ENCODE data around the gene MTRR.
A peak's percentile ranks its signal among the peaks of the same experiment; 100 is the strongest.

Gene MTRR

DNA sequence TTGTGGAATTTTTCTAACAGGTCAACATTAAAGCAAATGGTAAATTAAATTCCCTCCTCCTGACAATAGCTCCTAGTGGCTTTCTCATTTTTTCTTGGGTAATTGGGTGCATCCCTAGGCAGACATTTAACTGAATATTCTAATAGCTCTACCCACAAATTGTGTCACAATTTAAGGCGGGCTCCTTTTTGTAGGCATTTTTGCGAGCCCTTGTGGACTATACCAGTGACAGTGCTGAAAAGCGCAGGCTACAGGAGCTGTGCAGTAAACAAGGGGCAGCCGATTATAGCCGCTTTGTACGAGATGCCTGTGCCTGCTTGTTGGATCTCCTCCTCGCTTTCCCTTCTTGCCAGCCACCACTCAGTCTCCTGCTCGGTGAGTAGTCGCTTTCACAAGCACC, 20.0 kb downstream of the MTRR start:
- H3K4me3 ChIP-seq (ENCODE audit: low read depth, low read length), result no peak overlapping the region
- POLR2A ChIA-PET, result no interaction called here
- TF ChIP-seq, protein P1, sequence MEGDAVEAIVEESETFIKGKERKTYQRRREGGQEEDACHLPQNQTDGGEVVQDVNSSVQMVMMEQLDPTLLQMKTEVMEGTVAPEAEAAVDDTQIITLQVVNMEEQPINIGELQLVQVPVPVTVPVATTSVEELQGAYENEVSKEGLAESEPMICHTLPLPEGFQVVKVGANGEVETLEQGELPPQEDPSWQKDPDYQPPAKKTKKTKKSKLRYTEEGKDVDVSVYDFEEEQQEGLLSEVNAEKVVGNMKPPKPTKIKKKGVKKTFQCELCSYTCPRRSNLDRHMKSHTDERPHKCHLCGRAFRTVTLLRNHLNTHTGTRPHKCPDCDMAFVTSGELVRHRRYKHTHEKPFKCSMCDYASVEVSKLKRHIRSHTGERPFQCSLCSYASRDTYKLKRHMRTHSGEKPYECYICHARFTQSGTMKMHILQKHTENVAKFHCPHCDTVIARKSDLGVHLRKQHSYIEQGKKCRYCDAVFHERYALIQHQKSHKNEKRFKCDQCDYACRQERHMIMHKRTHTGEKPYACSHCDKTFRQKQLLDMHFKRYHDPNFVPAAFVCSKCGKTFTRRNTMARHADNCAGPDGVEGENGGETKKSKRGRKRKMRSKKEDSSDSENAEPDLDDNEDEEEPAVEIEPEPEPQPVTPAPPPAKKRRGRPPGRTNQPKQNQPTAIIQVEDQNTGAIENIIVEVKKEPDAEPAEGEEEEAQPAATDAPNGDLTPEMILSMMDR (IDR thresholded peaks at IDR 0.05; ENCODE audit: insufficient read depth, low read length, missing control alignments), result no peak
- CTCF ChIA-PET, result interaction anchor here (0.9 to 5.9 kb wide), 8 partner anchors 10 to 40 kb away, joined by 3 to 98 read pairs (median 3); partner anchors contain the start of genes FASTKD3 and MTRR
- no peak for DNase-seq (ENCODE audit: low read depth, low spot score)

DNA sequence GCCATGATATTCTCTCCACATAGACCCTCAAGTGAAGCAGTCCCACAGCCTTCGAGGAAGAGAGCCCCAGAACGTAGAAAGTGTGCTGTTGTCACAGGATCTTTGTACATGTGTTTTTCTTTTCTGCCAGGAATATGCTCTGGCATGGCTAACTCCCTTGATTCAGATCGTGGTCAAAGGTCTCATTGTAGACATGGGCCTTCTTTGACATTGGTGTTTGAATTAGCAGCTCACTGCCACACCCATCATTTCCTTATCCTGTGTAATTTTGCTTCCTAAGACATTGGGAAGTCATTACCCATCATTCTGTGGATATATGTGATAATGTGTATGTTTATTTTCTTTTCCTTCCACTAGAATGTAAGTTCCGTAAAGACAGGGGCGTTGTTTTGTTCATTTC, 25.5 kb downstream of the MTRR start:
- ChIA-PET CTCF (no interaction called here), POLR2A (no interaction called here)
- no peak overlapping the region for H3K4me3 ChIP-seq (ENCODE audit: low read depth, low read length)
- TF ChIP-seq, protein P1 (IDR thresholded peaks at IDR 0.05; ENCODE audit: insufficient read depth, low read length, missing control alignments), result no peak
- no peak for DNase-seq (ENCODE audit: low read depth, low spot score)

DNA sequence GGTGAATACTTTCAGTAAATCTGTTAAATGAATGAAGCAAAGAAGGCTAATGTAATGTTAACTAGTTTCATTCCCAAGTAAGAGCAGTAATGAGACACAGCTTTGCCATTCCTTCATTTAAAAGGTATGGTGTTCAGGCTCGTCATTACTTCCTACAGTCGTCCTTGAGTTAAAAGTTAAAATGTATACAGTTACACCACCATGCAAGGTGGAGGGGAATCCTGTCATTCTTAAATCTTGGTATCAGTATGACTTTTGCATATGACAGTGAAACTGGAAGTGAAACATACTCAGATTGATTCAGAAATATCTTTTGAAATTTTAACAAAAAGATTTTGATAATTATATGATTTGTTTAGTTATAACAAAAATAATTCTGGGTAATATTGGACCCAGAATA, 25.9 kb downstream of the MTRR start:
- TF ChIP-seq, protein P1 (IDR thresholded peaks at IDR 0.05; ENCODE audit: insufficient read depth, low read length, missing control alignments), result no peak
- no peak for DNase-seq (ENCODE audit: low read depth, low spot score)
- ChIA-PET CTCF (no interaction called here), POLR2A (no interaction called here)
- H3K4me3 ChIP-seq (ENCODE audit: low read depth, low read length), result no peak overlapping the region

DNA sequence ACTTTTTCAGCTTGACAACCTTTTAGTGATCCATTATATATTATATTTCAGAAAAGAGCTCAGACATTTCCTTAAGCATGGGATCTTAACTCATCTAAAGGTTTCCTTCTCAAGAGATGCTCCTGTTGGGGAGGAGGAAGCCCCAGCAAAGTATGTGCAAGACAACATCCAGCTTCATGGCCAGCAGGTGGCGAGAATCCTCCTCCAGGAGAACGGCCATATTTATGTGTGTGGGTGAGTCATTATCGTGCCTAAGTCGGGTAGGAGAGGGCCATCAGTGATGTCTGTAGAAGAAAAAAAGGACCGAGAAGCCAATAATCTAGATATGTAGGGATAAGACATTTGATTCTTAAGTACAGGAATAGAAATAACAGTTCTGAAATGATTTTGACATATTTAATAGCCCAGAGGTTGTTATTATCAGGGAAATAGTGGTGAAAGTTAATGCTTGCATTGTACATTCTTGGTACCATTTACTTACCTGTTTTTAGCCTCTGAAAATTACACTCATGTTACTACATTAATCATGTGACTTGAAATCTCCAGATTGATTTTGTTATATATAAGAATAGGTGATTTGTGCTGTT, 28.2 kb downstream of the MTRR start:
- TF ChIP-seq, protein P1 (IDR thresholded peaks at IDR 0.05; ENCODE audit: insufficient read depth, low read length, missing control alignments), result peak; percentile 54
- ChIA-PET POLR2A (no interaction called here), CTCF (interaction anchor here (0.8 to 4.0 kb wide), 7 partner anchors 9 to 31 kb away, joined by 3 to 25 read pairs (median 5); no protein-coding TSS in a partner anchor)
- H3K4me3 ChIP-seq (ENCODE audit: low read depth, low read length), result no peak overlapping the region
- DNase-seq (ENCODE audit: low read depth, low spot score), result no peak

DNA sequence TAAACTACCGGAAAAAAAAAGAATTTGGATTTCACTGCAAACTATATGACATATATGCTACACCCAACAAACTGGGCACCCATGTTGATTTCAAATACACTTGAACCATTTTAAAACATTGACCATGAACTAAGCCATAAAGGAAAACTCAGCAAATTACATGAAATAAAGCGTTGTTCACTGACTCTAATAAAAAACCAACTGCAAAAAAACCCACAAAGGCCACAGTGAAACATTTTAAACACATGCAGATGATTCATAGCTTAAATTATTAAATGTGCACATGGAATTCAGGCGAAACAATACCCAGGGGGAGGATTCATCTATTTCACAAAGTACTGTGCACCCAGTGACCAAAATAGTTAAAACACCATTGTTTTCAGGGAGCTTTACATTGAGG, 33.3 kb downstream of the MTRR start:
- H3K4me3 ChIP-seq (ENCODE audit: low read depth, low read length), result no peak overlapping the region
- no peak for DNase-seq (ENCODE audit: low read depth, low spot score)
- TF ChIP-seq, protein P1 (IDR thresholded peaks at IDR 0.05; ENCODE audit: insufficient read depth, low read length, missing control alignments), result no peak
- ChIA-PET CTCF (interaction anchor here (1.2 kb wide), 1 partner anchor 14 kb away, joined by 3 read pairs; no protein-coding TSS in a partner anchor), POLR2A (no interaction called here)

DNA sequence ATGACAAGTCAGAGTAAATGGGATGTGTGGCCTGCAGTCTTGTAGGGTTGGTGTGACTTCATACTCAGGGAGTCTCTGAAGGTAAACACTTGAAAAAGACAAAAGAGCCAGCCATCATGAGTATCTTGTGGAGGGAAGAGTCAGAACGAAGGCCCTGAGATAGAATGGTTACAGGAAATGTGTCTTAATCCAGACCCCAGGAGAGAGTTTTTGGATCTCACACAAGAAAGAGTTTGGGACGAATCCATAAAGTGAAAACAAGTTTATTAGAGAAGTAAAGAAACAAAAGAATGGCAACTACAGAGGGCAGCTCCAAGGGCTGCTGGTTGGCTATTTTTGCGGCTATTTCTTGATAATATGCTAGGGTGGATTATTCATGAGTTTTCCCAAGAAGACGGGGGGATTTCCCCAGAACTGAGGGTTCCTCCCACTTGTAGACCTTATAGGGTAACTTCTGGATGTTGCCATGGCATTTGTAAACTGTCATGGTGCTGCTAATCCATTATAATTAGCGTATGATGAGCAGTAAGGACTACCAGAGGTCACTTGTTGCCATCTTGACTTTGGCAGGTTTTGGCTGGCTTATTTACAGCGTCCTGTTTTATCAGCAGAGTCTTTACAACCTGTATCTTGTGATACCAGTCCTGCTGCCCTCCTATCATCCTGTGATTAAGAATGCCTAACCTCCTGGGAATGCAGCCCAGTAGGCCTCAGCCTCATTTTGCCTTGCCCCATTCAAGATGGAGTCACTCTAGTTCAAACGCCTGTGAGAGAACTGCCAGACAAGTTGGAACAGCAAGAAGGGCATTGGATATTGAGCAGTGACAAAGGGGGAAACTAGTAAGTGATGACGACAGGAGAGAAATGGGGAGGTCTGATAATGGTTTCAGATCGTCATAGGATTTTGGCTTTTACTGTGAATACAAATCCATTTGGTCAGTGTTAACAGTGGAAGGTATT, 34.0 kb downstream of the MTRR start:
- CTCF ChIA-PET, result interaction anchor here (1.2 kb wide), 1 partner anchor 15 kb away, joined by 3 read pairs; no protein-coding TSS in a partner anchor
- H3K4me3 ChIP-seq (ENCODE audit: low read depth, low read length), result no peak overlapping the region
- no peak for DNase-seq (ENCODE audit: low read depth, low spot score)
- POLR2A ChIA-PET, result no interaction called here
- TF ChIP-seq, protein P1 (IDR thresholded peaks at IDR 0.05; ENCODE audit: insufficient read depth, low read length, missing control alignments), result no peak
